Measurements from ENCODE around the gene TNIP2.

- TF ChIP-seq EZH2phosphoT487 (IDR thresholded peaks at IDR 0.05; ENCODE audit: insufficient read depth, low read depth): no peak
- TF ChIP-seq EZH2 (IDR thresholded peaks at IDR 0.05; ENCODE audit: insufficient read depth, poor library complexity, severe bottlenecking): no peak
These were observed 41.9 kb downstream of the TNIP2 start for GRCh38 chr4:2714061-2714770.
